ENCODE results near the gene CADPS2. TPM values are rescaled to one million over a fixed set of nuclear protein-coding genes. Genes with fewer than 3 reads are reported as not detected.
A peak's percentile ranks its signal among the peaks of the same experiment; 100 is the strongest.

CADPS2 gene
- total and polyA plus RNA-seq, 2 of the 8 experiments (the other 6 are each of a cell fraction or from before 2014, with no cell fraction given): 8.9 to 22.3 TPM

GRCh38 chr7:122380992-122381391, 505.3 kb downstream of the CADPS2 start:
- Histone ChIP-seq H3K9me3 (ENCODE audit: insufficient read depth in 2 of 2, low read depth in 1 of 2, low read length in 1 of 2) (no peaks in the 10 kb centered on the region), H3K14ac (ENCODE audit: insufficient read length) (no peak overlapping the region), H3K4ac (replicated peaks; ENCODE audit: insufficient read length, low read depth, low read length) (no peak overlapping the region), H3K79me1 (ENCODE audit: low read depth, low read length) (no peaks in the 10 kb centered on the region), H3K23me2 (ENCODE audit: low read depth, low read length) (no peaks in the 10 kb centered on the region), H2BK120ac (replicated peaks; ENCODE audit: low read depth, low read length) (peak overlapping the region; percentile 66), H3K4me1 (replicated peaks in 1 of 4; ENCODE audit: control insufficient read depth in 3 of 4, insufficient read depth in 4 of 4, low read length in 3 of 4) (peaks cover 0 to 7% (median 3%) of the 10 kb centered on the region in 4 experiments; a peak in 2 of 7 replicates), H3K23ac (ENCODE audit: insufficient read length) (no peak overlapping the region), H2BK20ac (ENCODE audit: low read length) (no peak overlapping the region), H2BK15ac (ENCODE audit: low read length) (no peak overlapping the region), H3K27ac (ENCODE audit: low read depth, low read length) (no peak overlapping the region), H4K20me1 (replicated peaks in 1 of 2; ENCODE audit: control insufficient read depth in 1 of 2, insufficient read depth in 2 of 2, low read length in 2 of 2) (no peaks in the 10 kb centered on the region), H2AK5ac (ENCODE audit: low read depth, low read length) (no peak overlapping the region), H4K91ac (replicated peaks; ENCODE audit: insufficient read length, low read length) (no peak overlapping the region), H3K36me3 (ENCODE audit: control insufficient read depth in 2 of 4, insufficient read depth in 4 of 4, low read length in 3 of 4) (no peaks in the 10 kb centered on the region), H3K9ac (replicated peaks in 1 of 4; ENCODE audit: extremely low read depth in 1 of 4, low read depth in 3 of 4, low read length in 3 of 4) (no peak overlapping the region), H3K27me3 (replicated peaks in 1 of 4; ENCODE audit: control insufficient read depth in 3 of 4, extremely low read depth in 1 of 4, insufficient read depth in 3 of 4, low read length in 3 of 4) (no peaks in the 10 kb centered on the region; a peak in 1 of 7 replicates), H3K4me3 (ENCODE audit: extremely low read depth in 1 of 4, insufficient read depth in 2 of 4, low read depth in 3 of 4, low read length in 4 of 4) (no peak overlapping the region), H3K18ac (ENCODE audit: extremely low read depth, low read length) (no peak overlapping the region; the same call in 1 of the 2 replicates), H3K56ac (replicated peaks; ENCODE audit: insufficient read length, low read depth, low read length) (no peak overlapping the region), H2BK12ac (ENCODE audit: low read depth, low read length) (no peak overlapping the region; the same call in 1 of the 2 replicates), H4K8ac (ENCODE audit: extremely low read depth, insufficient read depth, low read length) (no peak overlapping the region), H2AFZ (ENCODE audit: low read length) (no peak overlapping the region), H3K79me2 (ENCODE audit: control insufficient read depth in 1 of 2, insufficient read depth in 2 of 2, low read length in 2 of 2) (no peaks in the 10 kb centered on the region), H3K4me2 (ENCODE audit: insufficient read depth in 1 of 2, low read depth in 2 of 2, low read length in 2 of 2) (no peak overlapping the region; a peak in 1 of 4 replicates), H2BK5ac (ENCODE audit: low read depth, low read length) (no peak overlapping the region), H4K5ac (ENCODE audit: insufficient read length, low read depth, low read length) (no peak overlapping the region)
- ChIA-PET POLR2A (ENCODE audit: partially characterized antibody) (no interaction called here), CTCF (ENCODE audit: partially characterized antibody) (interaction anchor here (0.6 to 0.9 kb wide), 2 partner anchors 37 to 42 kb away, joined by 3 read pairs; no protein-coding TSS in a partner anchor)
- FAIRE-seq (peak; percentile 7), DNase-seq (ENCODE audit: low read depth in 1 of 2, low spot score in 2 of 2) (no peak)
- TF ChIP-seq CHD2 (IDR thresholded peaks at IDR 0.05; ENCODE audit: low read length) (no peak), RBBP5 (IDR thresholded peaks at IDR 0.05; ENCODE audit: borderline replicate concordance, low read depth, low read length) (no peak), RFX5 (IDR thresholded peaks at IDR 0.05; ENCODE audit: borderline replicate concordance, low read depth, low read length) (no peak), CHD1 (IDR thresholded peaks at IDR 0.05; ENCODE audit: low read depth, low read length) (no peak), FOSL1 (IDR thresholded peaks at IDR 0.05; ENCODE audit: insufficient read depth, low read depth, low read length) (no peak), JUND (IDR thresholded peaks at IDR 0.05; ENCODE audit: low read length) (no peak), JUN (IDR thresholded peaks at IDR 0.05; ENCODE audit: low read depth, low read length) (no peak), SP2 (IDR thresholded peaks at IDR 0.05; ENCODE audit: low read length) (no peak), CBX5 (IDR thresholded peaks at IDR 0.05; ENCODE audit: low read depth, low read length) (no peak), TCF12 (IDR thresholded peaks at IDR 0.05; ENCODE audit: low read depth, low read length) (no peak), NRF1 (IDR thresholded peaks at IDR 0.05; ENCODE audit: low read depth, low read length) (no peak), KDM5A (IDR thresholded peaks at IDR 0.05; ENCODE audit: low read length) (no peak), SIRT6 (IDR thresholded peaks at IDR 0.05; ENCODE audit: low read length) (no peak), SP1 (IDR thresholded peaks at IDR 0.05; ENCODE audit: low read depth, low read length) (no peak)
- WGBS, 2 experiments (ENCODE audit: extremely low coverage in 1 of 2, insufficient coverage in 1 of 2, insufficient read length in 1 of 2, insufficient replicate concordance in 2 of 2, low coverage in 1 of 2, low lambda C conversion rate in 2 of 2, missing lambda C conversion rate in 1 of 2): 39% methylated on average over 3 of the region's 3 CpGs; no CpG with 5 or more reads in 1 of the 2 experiments

Data from H1 (cell line).